Ascending aorta (tissue), 2 donors: Measurements from ENCODE around the gene CDHR2. TPM values are rescaled to one million over a fixed set of nuclear protein-coding genes. Genes with fewer than 3 reads are reported as not detected.
"Not testable (repeated sequence)": the region's sequence is repeated elsewhere in the genome, so short reads cannot be mapped to it uniquely, and the experiment has no call there.

Experiments used
- DNase-seq, 2 donors: peaks; one replicate each; pipeline ENCODE4 v3.0.0-alpha.2; 2019; ENCODE audit warnings: low spot score in 2 of 2
- H3K27ac ChIP-seq, 2 donors: fragments of 200-600 bp; sonication (generic); one replicate each; pipeline ENCODE4 v1.5.1; 2016 to 2017; ENCODE audit warnings: mild to moderate bottlenecking in 1 of 2
- H3K27me3 ChIP-seq: fragments of 200-600 bp; sonication (generic); one replicate; pipeline ENCODE4 v1.5.1; 2017
- H3K36me3 ChIP-seq, 2 donors: fragments of 200-600 bp; sonication (generic); one replicate each; pipeline ENCODE4 v1.5.1; 2016
- H3K4me1 ChIP-seq, 2 donors: fragments of 200-600 bp; sonication (generic); one replicate each; pipeline ENCODE4 v1.5.1; 2016 to 2017; ENCODE audit warnings: mild to moderate bottlenecking in 1 of 2
- H3K4me3 ChIP-seq, 2 donors: fragments of 200-600 bp; sonication (generic); one replicate each; pipeline ENCODE4 v1.5.1; 2016 to 2017; ENCODE audit warnings: mild to moderate bottlenecking in 1 of 2
- H3K9me3 ChIP-seq, 2 donors: fragments of 200-600 bp; sonication (generic); one replicate each; pipeline ENCODE4 v1.5.1; 2016
- intact Hi-C: fragments of 100-400 bp; cut with DNase I; formaldehyde crosslinking; loops from one replicate; pipeline ENCODE4 v1.15.1; 2023
- total RNA-seq: library from RNA; depleted of rRNA; stranded (reverse); fragments of >200 nt; gene quantifications from one replicate; pipeline ENCODE4 v1.1.0, GENCODE V29; 2016
- TF ChIP-seq, protein P1 (sequence below), 3 experiments: fragments of 200-600 bp in 2 of 3; fragments of 450-650 bp in 1 of 3; sonication (generic) in 2 of 3; IDR thresholded peaks; one replicate each; pipeline ENCODE4 v1.5.1; 2016 to 2019; ENCODE audit warnings: antibody characterized with exemption in 3 of 3, mild to moderate bottlenecking in 1 of 3, moderate library complexity in 1 of 3

CDHR2 gene
- total RNA-seq, 1 donor from 2014 or later = not detected

DNA sequence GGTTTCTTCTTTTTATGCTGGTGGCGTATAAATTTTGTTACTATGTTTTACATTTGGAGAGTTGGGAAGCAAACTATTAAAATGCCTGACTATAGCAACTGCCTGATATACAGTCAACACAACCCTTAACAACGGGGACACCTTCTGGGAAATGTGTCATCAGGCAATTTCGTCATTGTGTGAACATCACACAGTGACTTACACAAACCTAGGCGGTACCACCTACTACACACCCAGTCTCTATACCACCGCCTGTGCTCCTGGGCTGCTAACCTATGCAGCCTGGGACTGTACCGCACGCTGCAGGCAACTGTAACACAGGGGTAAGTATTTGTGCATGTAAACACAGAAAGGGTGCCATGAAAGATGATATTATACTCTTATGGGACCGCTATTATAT is 1.3 kb upstream of the CDHR2 start:
- Histone ChIP-seq H3K4me1 (peaks cover 0 to 5% of the 10 kb centered on the region in 2 donors), H3K27me3 (no peaks in the 10 kb centered on the region), H3K4me3 (no peak overlapping the region), H3K9me3 (no peaks in the 10 kb centered on the region), H3K27ac (no peak overlapping the region), H3K36me3 (no peaks in the 10 kb centered on the region)
- intact Hi-C loops = no loop called here
- TF ChIP-seq, protein P1, sequence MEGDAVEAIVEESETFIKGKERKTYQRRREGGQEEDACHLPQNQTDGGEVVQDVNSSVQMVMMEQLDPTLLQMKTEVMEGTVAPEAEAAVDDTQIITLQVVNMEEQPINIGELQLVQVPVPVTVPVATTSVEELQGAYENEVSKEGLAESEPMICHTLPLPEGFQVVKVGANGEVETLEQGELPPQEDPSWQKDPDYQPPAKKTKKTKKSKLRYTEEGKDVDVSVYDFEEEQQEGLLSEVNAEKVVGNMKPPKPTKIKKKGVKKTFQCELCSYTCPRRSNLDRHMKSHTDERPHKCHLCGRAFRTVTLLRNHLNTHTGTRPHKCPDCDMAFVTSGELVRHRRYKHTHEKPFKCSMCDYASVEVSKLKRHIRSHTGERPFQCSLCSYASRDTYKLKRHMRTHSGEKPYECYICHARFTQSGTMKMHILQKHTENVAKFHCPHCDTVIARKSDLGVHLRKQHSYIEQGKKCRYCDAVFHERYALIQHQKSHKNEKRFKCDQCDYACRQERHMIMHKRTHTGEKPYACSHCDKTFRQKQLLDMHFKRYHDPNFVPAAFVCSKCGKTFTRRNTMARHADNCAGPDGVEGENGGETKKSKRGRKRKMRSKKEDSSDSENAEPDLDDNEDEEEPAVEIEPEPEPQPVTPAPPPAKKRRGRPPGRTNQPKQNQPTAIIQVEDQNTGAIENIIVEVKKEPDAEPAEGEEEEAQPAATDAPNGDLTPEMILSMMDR (IDR thresholded peaks at IDR 0.05) = no peak
- no peak for DNase-seq

GRCh38 chr5:176549871-176550270 is 729 bp downstream of the CDHR2 start:
- Histone ChIP-seq H3K27me3 (no peaks in the 10 kb centered on the region), H3K4me1 (no peaks in the 10 kb centered on the region), H3K27ac (no peak overlapping the region), H3K36me3 (no peaks in the 10 kb centered on the region), H3K9me3 (no peaks in the 10 kb centered on the region), H3K4me3 (no peak overlapping the region)
- TF ChIP-seq, protein P1 (IDR thresholded peaks at IDR 0.05) = no peak
- no peak for DNase-seq
- intact Hi-C loops = no loop called here

DNA sequence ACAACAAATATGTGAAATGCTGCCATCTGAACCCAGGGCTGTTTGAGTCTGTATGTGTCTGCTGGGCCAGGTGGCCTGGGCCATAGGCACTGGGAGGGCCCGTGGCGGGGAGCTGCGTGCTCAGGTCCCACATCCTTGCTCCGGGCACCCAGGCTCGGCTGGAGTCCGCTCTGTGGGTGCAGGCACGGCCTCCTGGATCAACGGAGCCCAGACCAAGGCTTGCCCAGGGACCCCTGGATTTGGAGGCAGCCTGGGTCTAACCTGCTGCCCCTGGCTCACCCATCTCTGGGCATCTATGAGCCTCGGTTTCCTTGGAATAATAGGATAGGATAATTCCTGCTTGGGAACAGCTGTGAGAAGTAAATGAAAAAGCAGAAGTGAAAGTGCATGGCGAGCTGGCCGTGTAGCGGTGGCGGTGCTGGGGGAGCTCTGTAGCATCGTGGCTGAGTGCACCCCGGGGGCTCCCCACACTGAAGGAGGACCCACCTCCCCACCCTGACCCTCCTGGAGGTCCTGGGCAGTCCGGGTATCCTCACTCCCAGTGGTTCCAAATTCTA is 1.2 kb downstream of the CDHR2 start:
- Histone ChIP-seq H3K4me1 (no peaks in the 10 kb centered on the region), H3K4me3 (no peak overlapping the region), H3K27ac (no peak overlapping the region), H3K27me3 (no peaks in the 10 kb centered on the region), H3K9me3 (no peaks in the 10 kb centered on the region), H3K36me3 (no peaks in the 10 kb centered on the region)
- DNase-seq = no peak
- TF ChIP-seq, protein P1 (IDR thresholded peaks at IDR 0.05) = no peak
- intact Hi-C loops = no loop called here

GRCh38 chr5:176550937-176551336 is 1.8 kb downstream of the CDHR2 start:
- H3K27me3 ChIP-seq, intact Hi-C loops, H3K4me1 ChIP-seq, H3K36me3 ChIP-seq, H3K27ac ChIP-seq, H3K4me3 ChIP-seq, H3K9me3 ChIP-seq, DNase-seq: not testable (repeated sequence)

- no peak for DNase-seq
Observed at GRCh38 chr5:176552332-176552869, 3.3 kb downstream of the CDHR2 start.

More at GRCh38 chr5:176552332-176552869, 3.3 kb downstream of the CDHR2 start:
- no peaks in the 10 kb centered on the region for H3K9me3 ChIP-seq
- no peaks in the 10 kb centered on the region for H3K4me1 ChIP-seq
- H3K4me3 ChIP-seq = no peak overlapping the region
- no peaks in the 10 kb centered on the region for H3K36me3 ChIP-seq
- no peaks in the 10 kb centered on the region for H3K27me3 ChIP-seq
- TF ChIP-seq, protein P1 (IDR thresholded peaks at IDR 0.05) = no peak
- intact Hi-C loops = no loop called here
- no peak overlapping the region for H3K27ac ChIP-seq
